ENCODE measurements around the gene EGFR. TPM values are rescaled to one million over a fixed set of nuclear protein-coding genes. Genes with fewer than 3 reads are reported as not detected.
A peak's percentile ranks its signal among the peaks of the same experiment; 100 is the strongest.

EGFR gene
- total and polyA plus RNA-seq, 2 experiments from 2014 or later: 21.6 to 51.0 TPM

- Histone ChIP-seq H3K4me3 (no peak overlapping the region), H4K20me1 (ENCODE audit: insufficient read depth, poor library complexity, severe bottlenecking) (no peaks in the 10 kb centered on the region), H3K4me2 (peak overlapping the region; percentile 60), H3K27ac (peak overlapping the region; percentile 82), H3K9me3 (ENCODE audit: low read depth) (no peaks in the 10 kb centered on the region), H3K4me1 (ENCODE audit: insufficient read depth) (peaks cover 54% of the 10 kb centered on the region), H3K9me2 (replicated peaks; ENCODE audit: insufficient read depth) (no peaks in the 10 kb centered on the region), H3K27me3 (no peaks in the 10 kb centered on the region), H2AFZ (no peak overlapping the region), H3K79me2 (peaks cover 52% of the 10 kb centered on the region), H3K36me3 (replicated peaks; ENCODE audit: insufficient read depth, low read depth) (no peaks in the 10 kb centered on the region)
- WGBS (ENCODE audit: low lambda C conversion rate, missing lambda C conversion rate): 91% methylated on average over 8 of the region's 8 CpGs
- TF ChIP-seq EZH2 (IDR thresholded peaks at IDR 0.05; ENCODE audit: borderline replicate concordance): no peak
- no peak for TF ChIP-seq CTCF (IDR thresholded peaks at IDR 0.05; ENCODE audit: poor library complexity)
- TF ChIP-seq EZH2phosphoT487 (IDR thresholded peaks at IDR 0.05; ENCODE audit: low read depth, severe bottlenecking, unreplicated experiment): no peak
- DNase-seq (ENCODE audit: low spot score): no peak
These were observed 52.0 kb downstream of the EGFR start for GRCh38 chr7:55070854-55071253.

GRCh38 chr7:55071411-55072175 lies 52.8 kb downstream of the EGFR start:
- no peak overlapping the region for H2AFZ ChIP-seq
- DNase-seq (ENCODE audit: low spot score): no peak
- H3K79me2 ChIP-seq: peaks cover 55% of the 10 kb centered on the region
- no peak for TF ChIP-seq EZH2phosphoT487 (IDR thresholded peaks at IDR 0.05; ENCODE audit: low read depth, severe bottlenecking, unreplicated experiment)
- TF ChIP-seq CTCF (IDR thresholded peaks at IDR 0.05; ENCODE audit: poor library complexity): no peak
- no peak for TF ChIP-seq EZH2 (IDR thresholded peaks at IDR 0.05; ENCODE audit: borderline replicate concordance)
- H4K20me1 ChIP-seq (ENCODE audit: insufficient read depth, poor library complexity, severe bottlenecking): no peaks in the 10 kb centered on the region
- no peak overlapping the region for H3K4me2 ChIP-seq
- no peaks in the 10 kb centered on the region for H3K36me3 ChIP-seq (replicated peaks; ENCODE audit: insufficient read depth, low read depth)
- peaks cover 49% of the 10 kb centered on the region for H3K4me1 ChIP-seq (ENCODE audit: insufficient read depth)
- H3K27ac ChIP-seq: peak overlapping the region; percentile 82
- H3K4me3 ChIP-seq: no peak overlapping the region
- no peaks in the 10 kb centered on the region for H3K9me2 ChIP-seq (replicated peaks; ENCODE audit: insufficient read depth)
- H3K9me3 ChIP-seq (ENCODE audit: low read depth): no peaks in the 10 kb centered on the region
- 90% methylated on average over 7 of the region's 7 CpGs for WGBS (ENCODE audit: low lambda C conversion rate, missing lambda C conversion rate)
- no peaks in the 10 kb centered on the region for H3K27me3 ChIP-seq

- Histone ChIP-seq H3K4me1 (ENCODE audit: insufficient read depth) (peaks cover 49% of the 10 kb centered on the region), H3K27me3 (no peaks in the 10 kb centered on the region), H3K9me2 (replicated peaks; ENCODE audit: insufficient read depth) (no peaks in the 10 kb centered on the region), H4K20me1 (ENCODE audit: insufficient read depth, poor library complexity, severe bottlenecking) (no peaks in the 10 kb centered on the region), H3K27ac (no peak overlapping the region), H3K4me2 (no peak overlapping the region), H3K9me3 (ENCODE audit: low read depth) (no peaks in the 10 kb centered on the region), H3K79me2 (peaks cover 49% of the 10 kb centered on the region), H3K4me3 (no peak overlapping the region), H3K36me3 (replicated peaks; ENCODE audit: insufficient read depth, low read depth) (no peaks in the 10 kb centered on the region), H2AFZ (no peak overlapping the region)
- no peak for DNase-seq (ENCODE audit: low spot score)
- WGBS (ENCODE audit: low lambda C conversion rate, missing lambda C conversion rate): 87% methylated on average over 4 of the region's 4 CpGs
- no peak for TF ChIP-seq EZH2phosphoT487 (IDR thresholded peaks at IDR 0.05; ENCODE audit: low read depth, severe bottlenecking, unreplicated experiment)
- TF ChIP-seq CTCF (IDR thresholded peaks at IDR 0.05; ENCODE audit: poor library complexity): no peak
- TF ChIP-seq EZH2 (IDR thresholded peaks at IDR 0.05; ENCODE audit: borderline replicate concordance): no peak
These were observed 53.4 kb downstream of the EGFR start for GRCh38 chr7:55072251-55072650.

Data from hepatocyte (in vitro differentiated cells).